Activated CD8-positive, alpha-beta memory T cell treated with anti-CD3 and anti-CD28 coated beads for 4 hours (primary cell): ENCODE results near the gene KIRREL3.

Experiments used
- DNase-seq, 2 donors: peaks; one replicate each; pipeline ENCODE4 v3.0.0-alpha.2; 2020; ENCODE audit warnings: low read depth in 2 of 2

The KIRREL3 gene

GRCh38 chr11:126870021-126870420 lies 130.5 kb downstream of the KIRREL3 start:
- DNase-seq = no peak

GRCh38 chr11:126868741-126869140 lies 131.8 kb downstream of the KIRREL3 start:
- DNase-seq = no peak

- DNase-seq = no peak
Observed at GRCh38 chr11:126864934-126865333, 135.6 kb downstream of the KIRREL3 start.

- DNase-seq = no peak
Observed at GRCh38 chr11:126863294-126863997, 137.1 kb downstream of the KIRREL3 start.

- no peak for DNase-seq
Observed at GRCh38 chr11:126862664-126863243, 137.8 kb downstream of the KIRREL3 start.

GRCh38 chr11:126861796-126862459 lies 138.6 kb downstream of the KIRREL3 start:
- DNase-seq = no peak

GRCh38 chr11:126857860-126858808 lies 142.4 kb downstream of the KIRREL3 start:
- DNase-seq = no peak

- DNase-seq = no peak
Observed at GRCh38 chr11:126855536-126855935, 145.0 kb downstream of the KIRREL3 start.

GRCh38 chr11:126853732-126854131 lies 146.8 kb downstream of the KIRREL3 start:
- DNase-seq = no peak

GRCh38 chr11:126844789-126845188 lies 155.8 kb downstream of the KIRREL3 start:
- DNase-seq = no peak

- no peak for DNase-seq
Observed at GRCh38 chr11:126843096-126843495, 157.5 kb downstream of the KIRREL3 start.

GRCh38 chr11:126841999-126842398 lies 158.6 kb downstream of the KIRREL3 start:
- DNase-seq = no peak

- DNase-seq = no peak
Observed at GRCh38 chr11:126840975-126841374, 159.6 kb downstream of the KIRREL3 start.

- DNase-seq = no peak
Observed at GRCh38 chr11:126840201-126840886, 160.2 kb downstream of the KIRREL3 start.

GRCh38 chr11:126839496-126839895 lies 161.1 kb downstream of the KIRREL3 start:
- DNase-seq = no peak

- no peak for DNase-seq
Observed at GRCh38 chr11:126838779-126839178, 161.8 kb downstream of the KIRREL3 start.

GRCh38 chr11:126837581-126837980 lies 163.0 kb downstream of the KIRREL3 start:
- DNase-seq = no peak

- no peak for DNase-seq
Observed at GRCh38 chr11:126834573-126834972, 166.0 kb downstream of the KIRREL3 start.

GRCh38 chr11:126834149-126834548 lies 166.4 kb downstream of the KIRREL3 start:
- no peak for DNase-seq

- DNase-seq = no peak
Observed at GRCh38 chr11:126833065-126833464, 167.5 kb downstream of the KIRREL3 start.

GRCh38 chr11:126832387-126832786 lies 168.2 kb downstream of the KIRREL3 start:
- DNase-seq = no peak
